HepG2 (cell line): Measurements from ENCODE around the gene ILDR1. TPM values are rescaled to one million over a fixed set of nuclear protein-coding genes. Genes with fewer than 3 reads are reported as not detected.

Experiments used
- ATAC-seq: fragments of 200-7000 bp; cut with Tn5 transposase; 3 replicates; pipeline ENCODE4 v1.9.1; 2020; ENCODE audit warnings: mild to moderate bottlenecking, moderate library complexity
- BruUV-seq: library from RNA; stranded (reverse); fragments of 400-500 nt; replicated peaks from 2 replicates; lab custom pipeline; 2021; lab: Mats Ljungman, UMichigan
- CTCF ChIA-PET: fragments of 300-600 bp; formaldehyde crosslinking; extraction: SDS; loops from one replicate; lab custom pipeline; 2021; ENCODE audit warnings: low total read pairs, inconsistent platforms, low intra/inter-chr PET ratio; lab: Yijun Ruan, JAX
- POLR2A ChIA-PET: fragments of 350-600 bp; sonication (Branson Sonifier 250); formaldehyde crosslinking; loops from one replicate; lab custom pipeline; 2020; ENCODE audit warnings: antibody characterized with exemption, inconsistent platforms; lab: Yijun Ruan, JAX
- DNase-seq: peaks from one replicate; pipeline ENCODE4 v3.0.0-alpha.2; 2015; ENCODE audit warnings: low spot score
- FAIRE-seq: peaks from 3 replicates; lab custom pipeline; 2011; peaks lifted over from hg19 to GRCh38; lab: Jason Lieb, UNC
- H2AFZ ChIP-seq: one replicate; pipeline ENCODE4 v1.6.1; 2011; ENCODE audit warnings: low read length, inconsistent platforms
- H3K27ac ChIP-seq: fragments of 300-600 bp; 3 replicates; pipeline ENCODE4 v1.8.0; 2011; ENCODE audit warnings: mixed run types, mild to moderate bottlenecking, mixed read lengths, low read length, inconsistent platforms; ENCODE audit not compliant: insufficient read depth; ENCODE audit errors: extremely low read length
- H3K27me3 ChIP-seq, 2 experiments: fragments of 200-600 bp in 1 of 2; 2 replicates in 1 of 2; 3 replicates in 1 of 2; pipeline versions ENCODE4 v1.6.0 to v1.8.0; 2011; ENCODE audit warnings: low read length in 2 of 2, mild to moderate bottlenecking in 2 of 2, moderate library complexity in 2 of 2, inconsistent platforms in 1 of 2; ENCODE audit not compliant: insufficient read depth in 2 of 2, control insufficient read depth in 1 of 2
- H3K36me3 ChIP-seq, 2 experiments: fragments of 200-600 bp in 1 of 2; replicated peaks in 1 of 2; 2 replicates in 1 of 2; 3 replicates in 1 of 2; pipeline versions ENCODE4 v1.5.1 to v1.8.0; 2011; ENCODE audit warnings: low read length in 2 of 2, inconsistent platforms in 1 of 2; ENCODE audit not compliant: insufficient read depth in 2 of 2, control insufficient read depth in 1 of 2
- H3K4me1 ChIP-seq: 2 replicates; pipeline ENCODE4 v1.5.1; 2012; ENCODE audit warnings: low read length, inconsistent platforms; ENCODE audit not compliant: insufficient read depth
- H3K4me2 ChIP-seq: 2 replicates; pipeline ENCODE4 v1.6.0; 2011; ENCODE audit warnings: low read depth, low read length, inconsistent platforms
- H3K4me3 ChIP-seq, 3 experiments: fragments of 200-600 bp in 1 of 3; sonication (generic), shearing (Covaris generic) in 1 of 3; replicated peaks in 1 of 3; 2 replicates each; pipeline ENCODE4 v1.5.1; 2011 to 2016; ENCODE audit warnings: low read length in 3 of 3, inconsistent platforms in 2 of 3, low read depth in 2 of 3, mild to moderate bottlenecking in 2 of 3, control low read depth in 1 of 3, mixed read lengths in 1 of 3; ENCODE audit not compliant: insufficient read depth in 1 of 3
- H3K79me2 ChIP-seq: one replicate; pipeline ENCODE4 v1.6.1; 2011; ENCODE audit warnings: low read length, inconsistent platforms; ENCODE audit not compliant: insufficient read depth
- H3K9ac ChIP-seq: 2 replicates; pipeline ENCODE4 v1.6.0; 2011; ENCODE audit warnings: mild to moderate bottlenecking, low read depth, low read length, inconsistent platforms; ENCODE audit not compliant: insufficient read depth
- H3K9me3 ChIP-seq: 2 replicates; pipeline ENCODE4 v1.5.1; 2012; ENCODE audit warnings: mild to moderate bottlenecking, low read length
- H4K20me1 ChIP-seq: 2 replicates; pipeline ENCODE4 v1.6.0; 2011; ENCODE audit warnings: inconsistent platforms, mild to moderate bottlenecking, low read length, moderate library complexity; ENCODE audit not compliant: insufficient read depth
- ATF5 ChIP-seq: sonication (generic); formaldehyde crosslinking; IDR thresholded peaks from 2 replicates; pipeline ENCODE4 v1.4.0; 2020; ENCODE audit warnings: mild to moderate bottlenecking, low read depth, missing genetic modification reagents
- DPF2 ChIP-seq: sonication (generic); formaldehyde crosslinking; IDR thresholded peaks from 2 replicates; pipeline ENCODE4 v1.4.0; 2020; ENCODE audit warnings: mild to moderate bottlenecking, low read depth, missing genetic modification reagents, borderline replicate concordance
- KMT2A ChIP-seq: sonication (generic); formaldehyde crosslinking; IDR thresholded peaks from 2 replicates; pipeline ENCODE4 v1.4.0; 2020; ENCODE audit warnings: missing genetic modification reagents
- MYC ChIP-seq: sonication (generic); formaldehyde crosslinking; IDR thresholded peaks from 2 replicates; pipeline ENCODE4 v1.9.0; 2021; ENCODE audit warnings: missing genetic modification reagents, borderline replicate concordance
- NRL ChIP-seq: sonication (generic); formaldehyde crosslinking; IDR thresholded peaks from 2 replicates; pipeline ENCODE4 v1.5.0; 2020; ENCODE audit warnings: missing genetic modification reagents, mild to moderate bottlenecking, moderate library complexity, borderline replicate concordance
- REPIN1 ChIP-seq: sonication (generic); formaldehyde crosslinking; IDR thresholded peaks from 2 replicates; pipeline ENCODE4 v1.8.0; 2022; ENCODE audit warnings: missing genetic modification reagents, low read depth, mild to moderate bottlenecking, borderline replicate concordance
- RXRA ChIP-seq: sonication (generic); formaldehyde crosslinking; IDR thresholded peaks from 2 replicates; pipeline ENCODE4 v1.5.1; 2020; ENCODE audit warnings: missing genetic modification reagents
- SNAPC4 ChIP-seq: sonication (generic); formaldehyde crosslinking; IDR thresholded peaks from 2 replicates; pipeline ENCODE4 v1.4.0; 2020; ENCODE audit warnings: mild to moderate bottlenecking, missing genetic modification reagents
- SSRP1 ChIP-seq: IDR thresholded peaks from 2 replicates; pipeline ENCODE4 v1.6.1; 2016; ENCODE audit warnings: control low read depth
- TAF1 ChIP-seq: sonication (generic); formaldehyde crosslinking; IDR thresholded peaks from 2 replicates; pipeline ENCODE4 v1.4.0; 2020; ENCODE audit warnings: missing genetic modification reagents
- ZBTB44 ChIP-seq: sonication (generic); formaldehyde crosslinking; IDR thresholded peaks from 2 replicates; pipeline ENCODE4 v1.4.0; 2020; ENCODE audit warnings: missing genetic modification reagents
- ZKSCAN1 ChIP-seq: fragments of 150-350 bp; IDR thresholded peaks from 2 replicates; pipeline ENCODE4 v1.6.1; 2014; ENCODE audit warnings: low read length
- ZNF512B ChIP-seq: sonication (generic); formaldehyde crosslinking; IDR thresholded peaks from 2 replicates; pipeline ENCODE4 v1.5.1; 2020; ENCODE audit warnings: missing genetic modification reagents, mild to moderate bottlenecking, borderline replicate concordance
- ZSCAN12 ChIP-seq: sonication (generic); formaldehyde crosslinking; IDR thresholded peaks from 2 replicates; pipeline ENCODE4 v1.9.0; 2021; ENCODE audit warnings: mild to moderate bottlenecking, missing genetic modification reagents
- WGBS: methylation state at CpG from one replicate; pipeline ENCODE4 v1.1.6; 2017; ENCODE audit warnings: low lambda C conversion rate; 5-methylcytosine and 5-hydroxymethylcytosine counted together
- in situ Hi-C: cut with HindIII; loops from 2 replicates; pipeline ENCODE4 v1.10.0; 2017; ENCODE audit warnings: low pct_unique_long_range_greater_than_20kb; ENCODE audit not compliant: extremely low pct_ligation_motif_present
- intact Hi-C: fragments of 100-400 bp; cut with micrococcal nuclease; formaldehyde crosslinking; loops from one replicate; pipeline ENCODE4 v1.10.0; 2022; ENCODE audit not compliant: unreplicated experiment
- polyA plus RNA-seq, 8 experiments: library from polyadenylated mRNA; depleted of rRNA in 3 of 8; stranded (reverse) in 7 of 8; unstranded in 1 of 8; fragments of >200 nt; fragmentation: Illumina TruSeq in 4 of 8; extraction: Trizol in 4 of 8; gene quantifications; 2 replicates each; pipeline versions ENCODE4 v1.2.1 to v1.2.3, GENCODE V29; 2011 to 2016; ENCODE audit warnings: low read depth in 4 of 8, missing spikeins in 1 of 8, mixed read lengths in 1 of 8; ENCODE audit not compliant: insufficient read depth in 1 of 8
- total RNA-seq, 5 experiments: library from RNA; depleted of rRNA; stranded (reverse); fragments of >200 nt; fragmentation: Illumina TruSeq; extraction: Trizol; gene quantifications; 2 replicates each; pipeline ENCODE4 v1.2.3, GENCODE V29; 2016; ENCODE audit warnings: low read depth in 1 of 5

ILDR1 gene
- total and polyA plus RNA-seq, 2 of the 13 experiments (the other 11 are each of a cell fraction or from before 2014, with no cell fraction given) = not detected

GRCh38 chr3:121997372-121997771 is 24.7 kb downstream of the ILDR1 start:
- POLR2A ChIA-PET = no interaction called here
- intact Hi-C loops = no loop called here
- Histone ChIP-seq H3K27me3 (no peaks in the 10 kb centered on the region), H3K9me3 (no peaks in the 10 kb centered on the region), H3K79me2 (no peaks in the 10 kb centered on the region), H3K4me1 (no peaks in the 10 kb centered on the region), H3K27ac (no peak overlapping the region), H2AFZ (no peak overlapping the region), H4K20me1 (no peaks in the 10 kb centered on the region), H3K36me3 (no peaks in the 10 kb centered on the region), H3K4me2 (no peak overlapping the region), H3K9ac (no peak overlapping the region)
- ATAC-seq (no peak), DNase-seq (no peak)
- no TSS peak for BruUV-seq
- WGBS = 0% methylated on average over 2 of the region's 2 CpGs
- in situ Hi-C loops = loop anchor here (10.0 kb wide), 1 partner anchor 453 kb away; the partner anchor contains the start of gene POLQ
- TF ChIP-seq ZBTB44 (CRISPR knock-in tag) (no peak), SSRP1 (CRISPR knock-in tag) (no peak), ATF5 (CRISPR knock-in tag) (no peak), ZSCAN12 (CRISPR knock-in tag) (no peak), DPF2 (CRISPR knock-in tag) (no peak), ZNF512B (no peak), NRL (no peak), TAF1 (CRISPR knock-in tag) (no peak), REPIN1 (CRISPR knock-in tag) (no peak), MYC (no peak), SNAPC4 (CRISPR knock-in tag) (no peak), KMT2A (CRISPR knock-in tag) (no peak), ZKSCAN1 (no peak), RXRA (CRISPR knock-in tag) (no peak)
- TF ChIP-seq, all 625 proteins: peak for 0
- CTCF ChIA-PET = no interaction called here
- H3K4me3 ChIP-seq = no peak overlapping the region
- no peak for FAIRE-seq
